ENCODE data around the gene CAMKV. TPM values are rescaled to one million over a fixed set of nuclear protein-coding genes. Genes with fewer than 3 reads are reported as not detected.
A peak's percentile ranks its signal among the peaks of the same experiment; 100 is the strongest.

Gene CAMKV
- total and polyA plus RNA-seq, 7 experiments from 2014 or later, result not detected

GRCh38 chr3:49871531-49872153, 1.9 kb upstream of the CAMKV start:
- CTCF ChIA-PET, result no interaction called here
- intact Hi-C loops (cut with micrococcal nuclease), result no loop called here
- H3K9me3 ChIP-seq (ENCODE audit: control insufficient read depth in 2 of 3, low read length in 3 of 3), result no peaks in the 10 kb centered on the region
- POLR2A ChIA-PET, result interaction anchor here (1.3 kb wide), 1 partner anchor 8 kb away, joined by 4 read pairs; no protein-coding TSS in a partner anchor
- peaks cover 0 to 10% (median 0%) of the 10 kb centered on the region in 7 donors for H3K4me1 Mint-ChIP-seq
- no peak overlapping the region for H3K27ac ChIP-seq (ENCODE audit: low read depth, low read length)
- no peak for ATAC-seq
- DNase-seq, result no peak
- peaks cover 20 to 44% (median 31%) of the 10 kb centered on the region in 5 donors for H3K27me3 Mint-ChIP-seq
- H3K36me3 Mint-ChIP-seq, result no peaks in the 10 kb centered on the region
- peaks cover 10 to 16% of the 10 kb centered on the region in 2 donors for H3K27me3 ChIP-seq (ENCODE audit: control insufficient read depth in 2 of 2, insufficient read depth in 2 of 2, low read length in 2 of 2)
- H3K4me3 ChIP-seq (ENCODE audit: low read length), result no peak overlapping the region
- no peak overlapping the region for H3K27ac Mint-ChIP-seq
- no peaks in the 10 kb centered on the region for H3K9me3 Mint-ChIP-seq
- H3K36me3 ChIP-seq (ENCODE audit: control insufficient read depth in 2 of 3, insufficient read depth in 3 of 3, low read length in 3 of 3), result no peaks in the 10 kb centered on the region
- H3K4me1 ChIP-seq (ENCODE audit: control insufficient read depth in 2 of 2, insufficient read depth in 2 of 2, low read length in 2 of 2), result no peaks in the 10 kb centered on the region
- H3K4me3 Mint-ChIP-seq, result peak overlapping the region in 1 of 10 donors; percentile 13

GRCh38 chr3:49868862-49869466, 742 bp downstream of the CAMKV start:
- ATAC-seq, result no peak

GRCh38 chr3:49867871-49868321, 1.8 kb downstream of the CAMKV start:
- ATAC-seq, result no peak
- POLR2A ChIA-PET, result interaction anchor here (1.0 kb wide), 1 partner anchor 14 kb away, joined by 3 read pairs; no protein-coding TSS in a partner anchor
- peak in 3 of 9 donors; percentile 15 to 37 (median 21) for DNase-seq

More at GRCh38 chr3:49868862-49869466, 742 bp downstream of the CAMKV start:
- ChIA-PET POLR2A (interaction anchor here (1.0 kb wide), 1 partner anchor 15 kb away, joined by 3 read pairs; no protein-coding TSS in a partner anchor), CTCF (interaction anchor here (0.5 kb wide), 1 partner anchor 52 kb away, joined by 3 read pairs; no protein-coding TSS in a partner anchor)
- peaks cover 10 to 16% of the 10 kb centered on the region in 2 donors for H3K27me3 ChIP-seq (ENCODE audit: control insufficient read depth in 2 of 2, insufficient read depth in 2 of 2, low read length in 2 of 2)
- Mint-ChIP-seq H3K9me3 (no peaks in the 10 kb centered on the region), H3K4me3 (peak overlapping the region in 7 of 10 donors; percentile 21 to 65 (median 54)), H3K27me3 (peaks cover 22 to 61% (median 38%) of the 10 kb centered on the region in 5 donors), H3K36me3 (no peaks in the 10 kb centered on the region), H3K27ac (no peak overlapping the region), H3K4me1 (peaks cover 0 to 7% (median 0%) of the 10 kb centered on the region in 7 donors)
- H3K9me3 ChIP-seq (ENCODE audit: control insufficient read depth in 2 of 3, low read length in 3 of 3), result no peaks in the 10 kb centered on the region
- DNase-seq, result no peak
- no peaks in the 10 kb centered on the region for H3K36me3 ChIP-seq (ENCODE audit: control insufficient read depth in 2 of 3, insufficient read depth in 3 of 3, low read length in 3 of 3)
- H3K27ac ChIP-seq (ENCODE audit: low read depth, low read length), result no peak overlapping the region
- no peaks in the 10 kb centered on the region for H3K4me1 ChIP-seq (ENCODE audit: control insufficient read depth in 2 of 2, insufficient read depth in 2 of 2, low read length in 2 of 2)
- no peak overlapping the region for H3K4me3 ChIP-seq (ENCODE audit: low read length)
- intact Hi-C loops (cut with micrococcal nuclease), result no loop called here

GRCh38 chr3:49867400-49867799, 2.3 kb downstream of the CAMKV start:
- no peak for ATAC-seq
- Histone ChIP-seq H3K27ac (ENCODE audit: low read depth, low read length) (no peak overlapping the region), H3K4me1 (ENCODE audit: control insufficient read depth in 2 of 2, insufficient read depth in 2 of 2, low read length in 2 of 2) (no peaks in the 10 kb centered on the region), H3K9me3 (ENCODE audit: control insufficient read depth in 2 of 3, low read length in 3 of 3) (no peaks in the 10 kb centered on the region), H3K36me3 (ENCODE audit: control insufficient read depth in 2 of 3, insufficient read depth in 3 of 3, low read length in 3 of 3) (no peaks in the 10 kb centered on the region), H3K4me3 (ENCODE audit: low read length) (no peak overlapping the region), H3K27me3 (ENCODE audit: control insufficient read depth in 2 of 2, insufficient read depth in 2 of 2, low read length in 2 of 2) (peaks cover 10 to 16% of the 10 kb centered on the region in 2 donors)
- Mint-ChIP-seq H3K36me3 (no peaks in the 10 kb centered on the region), H3K4me1 (peaks cover 0 to 6% (median 0%) of the 10 kb centered on the region in 7 donors), H3K27ac (no peak overlapping the region), H3K27me3 (peaks cover 28 to 66% (median 44%) of the 10 kb centered on the region in 5 donors), H3K4me3 (peak overlapping the region in 1 of 10 donors; percentile 65), H3K9me3 (no peaks in the 10 kb centered on the region)
- intact Hi-C loops (cut with micrococcal nuclease), result no loop called here
- POLR2A ChIA-PET, result no interaction called here
- CTCF ChIA-PET, result interaction anchor here (0.5 kb wide), 1 partner anchor 28 kb away, joined by 4 read pairs; no protein-coding TSS in a partner anchor
- DNase-seq, result no peak

More at GRCh38 chr3:49867871-49868321, 1.8 kb downstream of the CAMKV start:
- intact Hi-C loops (cut with micrococcal nuclease), result no loop called here
- Mint-ChIP-seq H3K36me3 (no peaks in the 10 kb centered on the region), H3K4me3 (peak overlapping the region in 4 of 10 donors; percentile 30 to 65 (median 52)), H3K4me1 (peaks cover 0 to 7% (median 0%) of the 10 kb centered on the region in 7 donors), H3K27me3 (peaks cover 27 to 66% (median 42%) of the 10 kb centered on the region in 5 donors), H3K9me3 (no peaks in the 10 kb centered on the region), H3K27ac (peak overlapping the region in 1 of 9 donors; percentile 59)
- peaks cover 10 to 16% of the 10 kb centered on the region in 2 donors for H3K27me3 ChIP-seq (ENCODE audit: control insufficient read depth in 2 of 2, insufficient read depth in 2 of 2, low read length in 2 of 2)
- H3K36me3 ChIP-seq (ENCODE audit: control insufficient read depth in 2 of 3, insufficient read depth in 3 of 3, low read length in 3 of 3), result no peaks in the 10 kb centered on the region
- no peak overlapping the region for H3K27ac ChIP-seq (ENCODE audit: low read depth, low read length)
- no peak overlapping the region for H3K4me3 ChIP-seq (ENCODE audit: low read length)
- CTCF ChIA-PET, result interaction anchor here (0.5 kb wide), 1 partner anchor 29 kb away, joined by 4 read pairs; no protein-coding TSS in a partner anchor
- H3K9me3 ChIP-seq (ENCODE audit: control insufficient read depth in 2 of 3, low read length in 3 of 3), result no peaks in the 10 kb centered on the region
- H3K4me1 ChIP-seq (ENCODE audit: control insufficient read depth in 2 of 2, insufficient read depth in 2 of 2, low read length in 2 of 2), result no peaks in the 10 kb centered on the region

- CTCF ChIA-PET, result interaction anchor here (0.7 kb wide), 1 partner anchor 91 kb away, joined by 3 read pairs; no protein-coding TSS in a partner anchor
- intact Hi-C loops (cut with micrococcal nuclease), result no loop called here
- no peak overlapping the region for H3K4me3 Mint-ChIP-seq
- H3K27ac Mint-ChIP-seq, result no peak overlapping the region
- peaks cover 0 to 6% (median 0%) of the 10 kb centered on the region in 7 donors for H3K4me1 Mint-ChIP-seq
- H3K36me3 ChIP-seq (ENCODE audit: control insufficient read depth in 2 of 3, insufficient read depth in 3 of 3, low read length in 3 of 3), result no peaks in the 10 kb centered on the region
- peaks cover 28 to 51% (median 37%) of the 10 kb centered on the region in 5 donors for H3K27me3 Mint-ChIP-seq
- no peak overlapping the region for H3K4me3 ChIP-seq (ENCODE audit: low read length)
- no peaks in the 10 kb centered on the region for H3K36me3 Mint-ChIP-seq
- H3K9me3 ChIP-seq (ENCODE audit: control insufficient read depth in 2 of 3, low read length in 3 of 3), result no peaks in the 10 kb centered on the region
- ATAC-seq (no peak), DNase-seq (no peak)
- H3K27me3 ChIP-seq (ENCODE audit: control insufficient read depth in 2 of 2, insufficient read depth in 2 of 2, low read length in 2 of 2), result peaks cover 9 to 16% of the 10 kb centered on the region in 2 donors
- H3K4me1 ChIP-seq (ENCODE audit: control insufficient read depth in 2 of 2, insufficient read depth in 2 of 2, low read length in 2 of 2), result no peaks in the 10 kb centered on the region
- no peaks in the 10 kb centered on the region for H3K9me3 Mint-ChIP-seq
- POLR2A ChIA-PET, result no interaction called here
- H3K27ac ChIP-seq (ENCODE audit: low read depth, low read length), result no peak overlapping the region
Measured at GRCh38 chr3:49865198-49865784, 4.4 kb downstream of the CAMKV start.

GRCh38 chr3:49864505-49864904, 5.2 kb downstream of the CAMKV start:
- ChIA-PET CTCF (no interaction called here), POLR2A (interaction anchor here (0.7 kb wide), 1 partner anchor 191 kb away, joined by 3 read pairs; no protein-coding TSS in a partner anchor)
- H3K27ac ChIP-seq (ENCODE audit: low read depth, low read length), result no peak overlapping the region
- H3K4me3 Mint-ChIP-seq, result no peak overlapping the region
- DNase-seq, result no peak
- no peaks in the 10 kb centered on the region for H3K9me3 Mint-ChIP-seq
- no peaks in the 10 kb centered on the region for H3K4me1 ChIP-seq (ENCODE audit: control insufficient read depth in 2 of 2, insufficient read depth in 2 of 2, low read length in 2 of 2)
- no peak for ATAC-seq
- peaks cover 6 to 16% of the 10 kb centered on the region in 2 donors for H3K27me3 ChIP-seq (ENCODE audit: control insufficient read depth in 2 of 2, insufficient read depth in 2 of 2, low read length in 2 of 2)
- H3K4me3 ChIP-seq (ENCODE audit: low read length), result no peak overlapping the region
- peaks cover 0 to 6% (median 0%) of the 10 kb centered on the region in 7 donors for H3K4me1 Mint-ChIP-seq
- H3K36me3 ChIP-seq (ENCODE audit: control insufficient read depth in 2 of 3, insufficient read depth in 3 of 3, low read length in 3 of 3), result no peaks in the 10 kb centered on the region
- H3K27me3 Mint-ChIP-seq, result peaks cover 27 to 46% (median 37%) of the 10 kb centered on the region in 5 donors
- H3K9me3 ChIP-seq (ENCODE audit: control insufficient read depth in 2 of 3, low read length in 3 of 3), result no peaks in the 10 kb centered on the region
- H3K27ac Mint-ChIP-seq, result no peak overlapping the region
- H3K36me3 Mint-ChIP-seq, result no peaks in the 10 kb centered on the region
- intact Hi-C loops (cut with micrococcal nuclease), result no loop called here
